PFSK-1 (cell line): ENCODE measurements around the gene CHMP5.

ENCODE experiments used
- POLR2AphosphoS5 ChIP-seq: IDR thresholded peaks from 2 replicates; pipeline ENCODE4 v1.6.1; 2012; ENCODE audit warnings: low read depth, mild to moderate bottlenecking, control low read depth, low read length, moderate library complexity
- SIN3A ChIP-seq: IDR thresholded peaks from 2 replicates; pipeline ENCODE4 v1.6.1; 2012; ENCODE audit warnings: mild to moderate bottlenecking, low read length, moderate library complexity, borderline replicate concordance; ENCODE audit not compliant: insufficient read depth

DNA sequence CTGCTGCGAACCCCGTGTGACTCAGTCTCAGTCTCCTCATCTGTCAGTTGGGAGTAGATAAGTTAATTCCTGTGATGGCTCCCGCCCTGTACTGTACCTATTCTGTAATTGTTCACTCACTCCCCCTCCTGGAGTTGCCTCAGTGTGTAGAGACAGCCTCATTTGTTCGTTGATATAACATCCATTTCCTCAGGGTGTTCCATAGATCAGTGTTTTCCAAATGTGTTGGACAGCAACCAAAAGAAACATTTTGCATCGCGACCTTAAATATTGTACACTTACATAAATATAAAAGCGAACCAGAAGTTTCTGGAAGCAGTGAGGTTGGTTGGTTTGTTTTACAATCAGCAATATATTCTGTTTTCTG, 26.2 kb downstream of the CHMP5 start:
- TF ChIP-seq POLR2AphosphoS5 (no peak), SIN3A (no peak)
